HUDEP-2 (cell line): Measurements from ENCODE around the gene CORO6.
"Not testable (repeated sequence)": the region's sequence is repeated elsewhere in the genome, so short reads cannot be mapped to it uniquely, and the experiment has no call there.

Experiments used
- DNase-seq, 76 experiments: peaks; one replicate each; lab custom pipeline; 2025; ENCODE audit not compliant: unreplicated experiment in 76 of 76; lab: John Stamatoyannopoulos, UW

CORO6 gene

GRCh38 chr17:29622337-29623282 is at the start of gene CORO6:
Gene CORO6 (minus strand): TSS chr17:29622912. CDS start chr17:29621421, 1,491 bp downstream.
- peak in 36 of 76 experiments; percentile 2 to 54 (median 27) for DNase-seq

GRCh38 chr17:29671661-29672060 is 48.9 kb upstream of the CORO6 start:
- no peak for DNase-seq

GRCh38 chr17:29669266-29669665 is 46.6 kb upstream of the CORO6 start:
- no peak for DNase-seq

- DNase-seq, result no peak
Observed at GRCh38 chr17:29667969-29668368, 45.3 kb upstream of the CORO6 start.

GRCh38 chr17:29665481-29665810 is 42.7 kb upstream of the CORO6 start:
- no peak for DNase-seq

- peak in 3 of 76 experiments; percentile 10 to 30 (median 16) for DNase-seq
Observed at GRCh38 chr17:29664743-29665480, 42.2 kb upstream of the CORO6 start.

GRCh38 chr17:29663155-29663554 is 40.4 kb upstream of the CORO6 start:
- DNase-seq, result peak in 5 of 76 experiments; percentile 10 to 14 (median 12)

- no peak for DNase-seq
Observed at GRCh38 chr17:29661213-29661612, 38.5 kb upstream of the CORO6 start.

GRCh38 chr17:29659155-29659554 is 36.4 kb upstream of the CORO6 start:
- DNase-seq, result no peak

GRCh38 chr17:29655323-29655722 is 32.6 kb upstream of the CORO6 start:
- DNase-seq, result no peak

- peak in 6 of 76 experiments; percentile 6 to 18 (median 13) for DNase-seq
Observed at GRCh38 chr17:29653995-29654714, 31.4 kb upstream of the CORO6 start.

- no peak for DNase-seq
Observed at GRCh38 chr17:29652976-29653375, 30.3 kb upstream of the CORO6 start.

- DNase-seq, result not testable (repeated sequence)
Observed at GRCh38 chr17:29651913-29652312, 29.2 kb upstream of the CORO6 start.

GRCh38 chr17:29650396-29650795 is 27.7 kb upstream of the CORO6 start:
- DNase-seq, result no peak

GRCh38 chr17:29649359-29649758 is 26.6 kb upstream of the CORO6 start:
- DNase-seq, result peak in 4 of 76 experiments; percentile 6 to 16 (median 12)

- DNase-seq, result no peak
Observed at GRCh38 chr17:29648005-29648404, 25.3 kb upstream of the CORO6 start.

- peak in 23 of 76 experiments; percentile 7 to 40 (median 17) for DNase-seq
Observed at GRCh38 chr17:29645515-29646051, 22.9 kb upstream of the CORO6 start.

- DNase-seq, result no peak
Observed at GRCh38 chr17:29643817-29644160, 21.1 kb upstream of the CORO6 start.

- no peak for DNase-seq
Observed at GRCh38 chr17:29642171-29642611, 19.5 kb upstream of the CORO6 start.

- DNase-seq, result no peak
Observed at GRCh38 chr17:29640981-29641642, 18.4 kb upstream of the CORO6 start.
